Activated CD8-positive, alpha-beta memory T cell treated with anti-CD3 and anti-CD28 coated beads for 36 hours (primary cell): ENCODE measurements around the gene TRNP1. TPM values are rescaled to one million over a fixed set of nuclear protein-coding genes. Genes with fewer than 3 reads are reported as not detected.
"Not testable (repeated sequence)": the region's sequence is repeated elsewhere in the genome, so short reads cannot be mapped to it uniquely, and the experiment has no call there.

Source experiments
- CTCF ChIA-PET: fragments of 350-600 bp; sonication (Branson Sonifier 250); formaldehyde crosslinking; loops from one replicate; lab custom pipeline; 2021; ENCODE audit warnings: antibody characterized with exemption; lab: Charles Lee
- POLR2A ChIA-PET: fragments of 350-600 bp; sonication (Branson Sonifier 250); formaldehyde crosslinking; loops from one replicate; lab custom pipeline; 2021; ENCODE audit warnings: antibody characterized with exemption; lab: Charles Lee
- total RNA-seq, 2 experiments: library from RNA; stranded (reverse); gene quantifications; one replicate each; pipeline ENCODE4 v1.2.3, GENCODE V29; 2021

TRNP1 gene, protein sequence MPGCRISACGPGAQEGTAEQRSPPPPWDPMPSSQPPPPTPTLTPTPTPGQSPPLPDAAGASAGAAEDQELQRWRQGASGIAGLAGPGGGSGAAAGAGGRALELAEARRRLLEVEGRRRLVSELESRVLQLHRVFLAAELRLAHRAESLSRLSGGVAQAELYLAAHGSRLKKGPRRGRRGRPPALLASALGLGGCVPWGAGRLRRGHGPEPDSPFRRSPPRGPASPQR
- under 1 TPM; 0.55 to 0.99 TPM for total RNA-seq

DNA sequence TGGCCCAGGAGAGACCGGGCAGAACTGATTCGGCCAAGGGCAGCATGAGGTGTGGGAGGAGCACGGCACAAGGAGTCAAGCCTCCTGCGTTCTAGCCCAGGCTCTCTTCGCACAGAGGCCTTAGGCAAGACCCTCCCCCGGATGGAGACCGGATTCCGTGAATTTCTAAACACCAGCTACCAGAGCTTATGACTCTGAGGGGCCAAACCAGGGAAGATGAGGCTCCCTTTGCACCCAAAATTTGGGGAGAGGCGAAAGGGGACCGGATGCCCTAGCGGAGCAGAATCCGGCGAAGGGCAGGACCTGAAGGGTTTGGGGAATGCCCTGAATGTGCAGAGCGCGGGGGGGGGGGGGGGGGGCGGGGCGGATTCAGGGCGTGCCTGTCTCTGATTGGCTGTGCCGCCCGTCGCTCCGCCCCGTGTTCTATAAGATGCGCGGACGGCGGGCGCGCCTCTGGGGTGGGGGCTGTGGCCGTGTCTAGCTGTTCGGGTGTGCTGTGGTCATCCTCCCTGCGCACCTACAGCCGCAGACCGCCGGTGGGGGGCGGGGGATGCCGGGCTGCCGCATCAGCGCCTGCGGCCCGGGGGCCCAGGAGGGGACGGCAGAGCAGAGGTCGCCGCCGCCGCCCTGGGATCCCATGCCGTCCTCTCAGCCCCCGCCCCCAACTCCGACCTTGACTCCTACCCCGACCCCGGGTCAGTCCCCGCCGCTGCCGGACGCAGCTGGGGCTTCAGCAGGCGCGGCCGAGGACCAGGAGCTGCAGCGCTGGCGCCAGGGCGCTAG is at the start of gene TRNP1:
TSS of gene TRNP1 (plus strand) at position 456 of the 783 bp plus-strand sequence. CDS start at position 551, 95 bp downstream.
- ChIA-PET POLR2A (interaction anchor here (0.7 to 0.8 kb wide), 2 partner anchors 103 to 212 kb away, joined by 3 read pairs; partner anchors contain the start of gene GPN2), CTCF (interaction anchor here (0.8 to 1.4 kb wide), 3 partner anchors 27 to 52 kb away, joined by 3 read pairs; no protein-coding TSS in a partner anchor)

- ChIA-PET CTCF (interaction anchor here (1.1 kb wide), 1 partner anchor 13 kb away, joined by 4 read pairs; no protein-coding TSS in a partner anchor), POLR2A (no interaction called here)
These were observed 48.4 kb upstream of the TRNP1 start for GRCh38 chr1:26945138-26945537.

GRCh38 chr1:26945728-26946127 is 47.8 kb upstream of the TRNP1 start:
- POLR2A ChIA-PET: no interaction called here
- CTCF ChIA-PET: interaction anchor here (0.6 to 1.1 kb wide), 2 partner anchors 13 to 410 kb away, joined by 3 to 4 read pairs; no protein-coding TSS in a partner anchor

GRCh38 chr1:26946270-26946669 is 47.2 kb upstream of the TRNP1 start:
- ChIA-PET POLR2A (no interaction called here), CTCF (interaction anchor here (0.6 to 1.1 kb wide), 2 partner anchors 12 to 411 kb away, joined by 3 to 4 read pairs; no protein-coding TSS in a partner anchor)

GRCh38 chr1:26948725-26949057 is 44.8 kb upstream of the TRNP1 start:
- POLR2A ChIA-PET, CTCF ChIA-PET: not testable (repeated sequence)

DNA sequence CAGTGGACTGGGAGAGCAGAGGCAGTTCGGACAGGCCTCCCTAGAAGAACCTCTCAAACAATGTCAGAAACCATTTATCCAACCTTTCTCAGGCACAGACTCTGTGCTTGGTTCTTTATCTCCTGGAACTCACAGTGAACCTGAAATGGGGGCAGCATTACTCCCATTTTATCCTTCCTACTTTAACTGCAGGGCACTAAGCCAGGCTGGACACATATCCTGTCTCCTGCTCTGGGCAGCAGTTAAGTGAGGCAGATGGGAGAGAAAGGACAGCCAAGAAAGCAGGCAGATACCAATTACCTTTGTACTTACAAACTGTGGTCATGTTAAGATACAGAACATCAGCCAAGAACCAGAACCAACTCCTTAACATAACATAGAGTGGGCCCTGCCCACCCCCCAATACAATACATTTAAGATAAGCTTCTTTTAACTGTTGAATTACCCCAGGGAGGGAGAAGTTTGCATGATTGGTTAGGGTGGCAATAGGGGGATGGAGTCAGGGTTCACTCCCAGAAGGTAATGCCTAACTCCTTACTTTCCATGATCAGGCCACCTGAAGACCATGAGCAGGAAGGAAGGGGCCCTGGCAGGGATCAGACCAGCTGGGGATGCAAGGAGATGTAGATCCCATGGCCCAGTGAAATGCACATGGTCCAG is 44.1 kb upstream of the TRNP1 start:
- ChIA-PET CTCF (no interaction called here), POLR2A (no interaction called here)

DNA sequence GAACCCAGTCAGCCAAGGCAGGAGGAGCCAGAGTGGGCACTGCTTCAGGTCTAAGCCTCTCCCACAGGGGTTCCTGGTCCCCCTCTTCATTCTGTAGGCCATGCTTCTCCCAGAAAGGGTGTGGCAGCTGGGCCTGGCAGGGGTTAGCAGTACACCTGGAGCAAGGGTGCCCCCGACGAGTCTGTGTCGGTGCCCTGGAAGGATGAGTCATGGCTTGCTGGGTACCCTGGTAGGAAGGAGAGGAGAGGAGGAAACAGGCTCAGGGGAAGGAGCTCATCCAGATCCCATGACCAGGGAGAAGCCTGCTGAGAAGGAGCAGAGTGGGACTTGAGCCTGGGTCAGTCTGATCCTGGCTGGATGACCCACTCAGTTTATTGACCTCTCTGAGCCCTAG is 43.6 kb upstream of the TRNP1 start:
- POLR2A ChIA-PET: no interaction called here
- CTCF ChIA-PET: no interaction called here

DNA sequence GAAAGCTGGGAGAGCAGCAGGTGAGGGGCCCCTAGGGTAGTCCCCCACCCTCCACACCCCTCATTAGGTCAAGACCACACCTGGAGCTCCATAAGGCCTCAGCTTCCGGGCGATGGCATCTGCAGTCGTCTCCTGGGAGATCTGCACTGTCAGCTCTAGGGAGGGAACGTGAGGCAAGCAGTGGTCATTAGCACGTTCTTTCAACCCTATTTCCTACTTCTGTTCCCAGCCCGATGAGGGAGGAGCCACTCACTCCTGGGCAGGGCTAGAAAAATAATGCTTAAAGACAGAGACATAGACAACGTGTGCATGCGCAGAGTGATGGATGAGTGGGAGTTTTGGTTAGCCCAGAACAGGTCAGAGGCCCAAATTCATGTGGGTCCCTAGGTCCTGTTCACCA is 42.9 kb upstream of the TRNP1 start:
- POLR2A ChIA-PET: no interaction called here
- CTCF ChIA-PET: no interaction called here

DNA sequence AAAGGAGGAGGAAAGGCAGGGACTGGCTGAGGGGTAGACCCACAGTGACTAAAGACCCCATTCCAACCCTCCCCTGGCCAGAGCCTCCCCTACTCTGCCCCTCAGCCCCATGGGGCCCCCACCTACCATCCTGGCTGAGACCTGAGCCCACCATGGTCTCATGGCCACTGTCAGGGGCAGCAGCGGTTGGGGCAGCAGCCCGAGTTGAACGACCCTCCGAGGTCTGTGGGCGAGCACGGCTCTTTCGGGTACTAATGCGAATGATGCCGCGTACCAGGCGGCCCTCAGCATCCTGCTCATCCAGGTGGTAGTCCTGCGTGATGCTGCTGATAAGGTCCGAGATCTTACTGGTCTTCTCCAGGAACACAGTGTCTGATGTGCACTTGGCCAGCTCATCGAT is 42.3 kb upstream of the TRNP1 start:
- ChIA-PET POLR2A (no interaction called here), CTCF (no interaction called here)

DNA sequence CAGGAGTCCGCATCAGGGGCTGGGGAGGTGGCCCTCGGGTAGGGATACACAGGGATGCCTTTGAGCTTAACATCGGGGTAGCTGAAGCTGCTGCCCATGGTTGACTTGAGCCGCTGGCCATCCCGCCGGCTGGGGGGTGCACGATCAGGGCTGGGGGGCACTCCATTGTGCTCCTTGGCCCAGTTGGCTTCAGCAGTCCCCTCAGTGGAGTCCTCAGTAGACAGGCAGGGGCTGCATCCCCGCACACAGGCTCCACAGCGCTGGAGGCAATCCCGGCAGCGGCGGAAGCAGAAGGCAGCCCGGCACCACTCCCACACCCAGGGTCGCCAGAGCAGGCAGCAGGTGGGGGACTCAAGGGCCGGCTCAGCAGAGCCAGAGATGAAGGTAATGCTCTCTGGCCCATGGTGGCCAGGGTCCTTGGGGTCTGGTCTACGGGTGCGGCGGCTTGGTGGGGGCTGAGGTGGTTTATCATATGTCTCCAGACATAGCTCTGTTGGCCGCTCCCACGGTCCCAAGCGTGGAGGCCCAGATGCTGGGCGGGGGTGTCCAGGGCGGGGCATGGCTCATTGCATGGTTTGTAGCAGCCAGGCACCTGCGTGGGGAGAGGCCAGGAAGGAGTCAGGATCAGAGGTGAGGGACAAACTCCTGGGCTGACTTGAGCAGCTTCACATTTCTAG is 41.5 kb upstream of the TRNP1 start:
- CTCF ChIA-PET: no interaction called here
- POLR2A ChIA-PET: no interaction called here

- POLR2A ChIA-PET: no interaction called here
- CTCF ChIA-PET: interaction anchor here (0.7 kb wide), 1 partner anchor 506 kb away, joined by 3 read pairs; no protein-coding TSS in a partner anchor
These were observed 40.1 kb upstream of the TRNP1 start for GRCh38 chr1:26953374-26953773.

DNA sequence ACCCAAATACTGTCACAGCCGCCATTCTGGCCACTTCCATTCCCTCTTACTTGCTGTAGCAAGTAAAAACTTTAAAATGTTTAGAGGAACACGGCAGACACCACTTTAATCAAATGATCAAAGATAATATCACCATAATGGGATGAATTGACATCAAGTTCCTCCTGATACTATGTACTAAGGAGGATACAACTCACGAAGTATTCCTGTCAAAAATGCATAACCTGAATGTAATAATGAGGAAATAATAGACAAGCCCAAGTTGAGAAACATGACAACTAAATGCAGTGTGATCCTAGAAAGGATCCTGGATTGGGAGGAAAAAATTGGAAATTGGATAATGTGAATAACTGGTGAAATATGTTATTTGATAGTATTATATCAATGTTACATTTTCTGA is 37.2 kb upstream of the TRNP1 start:
- CTCF ChIA-PET: no interaction called here

DNA sequence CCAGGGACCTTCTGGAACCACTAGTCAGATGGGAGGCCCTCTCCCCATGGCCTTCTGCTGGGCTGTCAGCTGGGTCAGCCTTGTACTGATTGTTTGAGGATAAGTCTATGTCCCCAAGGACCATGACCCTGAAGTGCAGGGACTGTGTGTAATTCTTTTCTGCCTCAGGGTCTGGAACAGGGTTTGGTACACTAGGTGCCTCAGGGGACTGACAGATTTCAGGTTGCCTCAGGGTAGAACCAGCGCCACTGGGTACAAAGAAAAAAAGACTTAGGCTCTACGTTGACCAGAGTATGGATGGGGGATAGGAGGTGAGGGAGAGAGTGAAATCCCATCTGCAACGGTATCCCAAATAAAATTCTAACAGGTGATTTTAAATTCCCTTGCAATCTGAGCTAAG is 36.2 kb upstream of the TRNP1 start:
- CTCF ChIA-PET: interaction anchor here (1.7 kb wide), 1 partner anchor 11 kb away, joined by 4 read pairs; no protein-coding TSS in a partner anchor
- POLR2A ChIA-PET: no interaction called here

More for the DNA sequence above, 37.2 kb upstream of the TRNP1 start:
- POLR2A ChIA-PET: no interaction called here

DNA sequence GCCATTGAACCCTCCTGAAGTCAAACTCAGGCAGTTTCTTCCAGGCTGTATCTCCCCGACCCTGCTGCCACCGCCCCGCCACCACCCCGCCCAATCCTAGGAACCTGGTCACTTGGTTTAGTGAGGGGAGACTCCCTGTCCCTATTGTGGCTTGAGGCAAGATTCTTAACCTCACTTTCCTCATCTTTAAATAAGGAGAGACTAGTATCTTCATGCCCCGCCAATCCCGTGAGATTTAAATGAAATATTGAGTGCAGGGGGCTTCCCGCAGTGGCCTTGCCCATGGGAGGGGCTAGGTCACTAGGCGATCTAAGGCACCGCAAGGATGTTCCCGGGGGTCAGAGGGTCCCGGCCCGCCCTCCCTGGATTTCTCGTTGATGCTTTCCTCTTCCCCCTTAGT is 34.2 kb upstream of the TRNP1 start:
- ChIA-PET POLR2A (no interaction called here), CTCF (interaction anchor here (1.7 kb wide), 1 partner anchor 13 kb away, joined by 4 read pairs; no protein-coding TSS in a partner anchor)

GRCh38 chr1:26959722-26960624 is 33.5 kb upstream of the TRNP1 start, which contains the start of gene KDF1:
Gene KDF1 (minus strand): TSS chr1:26960468. CDS start chr1:26952380, 8,088 bp downstream.
- POLR2A ChIA-PET: no interaction called here
- CTCF ChIA-PET: interaction anchor here (1.0 kb wide), 1 partner anchor 15 kb away, joined by 3 read pairs; no protein-coding TSS in a partner anchor

- POLR2A ChIA-PET: no interaction called here
- CTCF ChIA-PET: interaction anchor here (1.0 kb wide), 1 partner anchor 15 kb away, joined by 3 read pairs; no protein-coding TSS in a partner anchor
These were observed 32.9 kb upstream of the TRNP1 start for GRCh38 chr1:26960625-26960966.

DNA sequence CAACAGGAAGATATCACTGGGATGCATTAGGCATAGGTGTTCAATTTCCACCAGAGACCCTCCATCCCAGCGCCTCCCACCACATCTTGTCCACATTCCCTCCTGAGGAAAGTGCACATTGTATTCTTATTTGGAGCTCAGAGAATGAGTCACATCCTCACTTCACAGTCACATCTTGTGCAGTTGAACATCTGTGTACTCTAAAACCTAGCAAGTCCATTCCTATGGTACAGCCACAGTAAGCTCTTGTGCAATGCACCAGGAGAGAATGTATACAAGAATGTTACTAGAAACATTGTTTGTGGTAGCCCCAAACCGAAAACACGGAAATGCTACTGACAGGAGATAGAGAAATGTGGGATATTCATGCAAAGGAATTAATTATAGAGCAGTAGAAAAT is 31.7 kb upstream of the TRNP1 start:
- ChIA-PET POLR2A (interaction anchor here (0.6 kb wide), 1 partner anchor 100 kb away, joined by 8 read pairs; no protein-coding TSS in a partner anchor), CTCF (no interaction called here)

DNA sequence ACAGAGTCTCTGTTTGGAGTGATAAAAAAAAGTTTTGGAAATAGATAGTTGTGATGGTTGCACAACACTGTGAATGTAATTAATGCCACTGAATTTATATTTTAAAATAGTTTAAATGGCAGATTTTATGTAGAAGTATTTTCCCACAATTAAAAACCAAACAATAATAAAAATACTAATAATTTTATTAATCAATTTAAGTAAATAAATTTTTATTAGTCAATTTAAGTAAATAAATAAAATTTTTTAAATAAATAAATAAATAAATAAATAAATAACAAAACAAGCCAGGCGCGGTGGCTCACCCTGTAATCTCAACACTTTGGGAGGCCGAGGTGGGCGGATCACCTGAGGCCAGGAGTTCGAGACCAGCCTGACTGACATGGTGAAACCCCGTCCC is 28.3 kb upstream of the TRNP1 start:
- ChIA-PET CTCF (no interaction called here), POLR2A (no interaction called here)
